NT2/D1 (cell line): ENCODE data around the gene SCAPER.

Experiments
- DNase-seq: peaks from one replicate; pipeline ENCODE4 v3.0.0-alpha.2; 2011; ENCODE audit warnings: low read depth, low spot score
- H3K27me3 ChIP-seq: 2 replicates; pipeline ENCODE4 v1.6.0; 2011; ENCODE audit warnings: mild to moderate bottlenecking; ENCODE audit not compliant: insufficient read length, insufficient read depth
- H3K36me3 ChIP-seq: 2 replicates; pipeline ENCODE4 v1.6.1; 2011; ENCODE audit warnings: mild to moderate bottlenecking, low read length, mixed read lengths; ENCODE audit not compliant: insufficient read depth, insufficient read length
- H3K4me1 ChIP-seq: 2 replicates; pipeline ENCODE4 v1.5.1; 2011; ENCODE audit not compliant: insufficient read depth, insufficient read length
- H3K4me3 ChIP-seq: 2 replicates; pipeline ENCODE4 v1.5.1; 2011; ENCODE audit warnings: low read depth; ENCODE audit not compliant: insufficient read length
- H3K9ac ChIP-seq: 2 replicates; pipeline ENCODE4 v1.6.0; 2011; ENCODE audit warnings: low read depth; ENCODE audit not compliant: insufficient read length
- H3K9me3 ChIP-seq: 2 replicates; pipeline ENCODE4 v1.5.1; 2011; ENCODE audit warnings: mild to moderate bottlenecking, low read length; ENCODE audit not compliant: insufficient read depth
- SUZ12 ChIP-seq: IDR thresholded peaks from 2 replicates; pipeline ENCODE4 v1.6.1; 2011; ENCODE audit not compliant: insufficient read length, insufficient read depth; ENCODE audit errors: extremely low read depth
- YY1 ChIP-seq: IDR thresholded peaks from 2 replicates; pipeline ENCODE4 v1.6.1; 2011; ENCODE audit not compliant: insufficient read length, insufficient read depth
- ZNF274 ChIP-seq: IDR thresholded peaks from 2 replicates; pipeline ENCODE4 v1.6.1; 2011; ENCODE audit warnings: mild to moderate bottlenecking, low read depth, low read length

Gene SCAPER

GRCh38 chr15:76636059-76636458, 269.1 kb downstream of the SCAPER start:
- DNase-seq: no peak
- TF ChIP-seq ZNF274 (no peak), SUZ12 (no peak), YY1 (no peak)
- no peak overlapping the region for H3K9ac ChIP-seq
- no peak overlapping the region for H3K4me3 ChIP-seq
- no peaks in the 10 kb centered on the region for H3K27me3 ChIP-seq
- H3K9me3 ChIP-seq: peaks cover 15% of the 10 kb centered on the region
- no peaks in the 10 kb centered on the region for H3K4me1 ChIP-seq
- H3K36me3 ChIP-seq: no peaks in the 10 kb centered on the region

DNA sequence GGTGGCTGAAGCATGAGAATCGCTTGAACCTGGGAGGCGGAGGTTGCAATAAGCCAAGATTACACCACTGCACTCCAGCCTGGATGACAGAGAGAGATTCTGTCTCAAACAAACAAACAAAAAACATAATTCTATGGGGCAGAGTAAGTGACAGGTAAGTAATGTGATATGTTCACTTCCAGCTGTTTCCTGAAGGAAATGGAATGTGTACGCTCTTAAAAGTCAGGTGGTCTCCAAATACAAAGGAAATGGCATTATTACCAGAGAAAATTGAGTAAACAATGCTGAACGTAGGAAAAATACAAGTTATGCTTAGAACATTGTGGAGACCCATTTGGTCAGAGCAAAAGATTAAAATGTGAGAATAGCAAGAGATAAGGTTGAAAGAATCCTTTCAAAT, 278.5 kb downstream of the SCAPER start:
- Histone ChIP-seq H3K4me1 (no peaks in the 10 kb centered on the region), H3K27me3 (no peaks in the 10 kb centered on the region), H3K4me3 (no peak overlapping the region), H3K9ac (no peak overlapping the region), H3K36me3 (no peaks in the 10 kb centered on the region), H3K9me3 (no peaks in the 10 kb centered on the region)
- no peak for DNase-seq
- TF ChIP-seq ZNF274 (no peak), YY1 (no peak), SUZ12 (no peak)

- TF ChIP-seq YY1: no peak
- no peak for TF ChIP-seq SUZ12
- TF ChIP-seq ZNF274: no peak
- Histone ChIP-seq H3K4me1 (no peaks in the 10 kb centered on the region), H3K9ac (no peak overlapping the region), H3K9me3 (no peaks in the 10 kb centered on the region), H3K27me3 (no peaks in the 10 kb centered on the region), H3K4me3 (no peak overlapping the region), H3K36me3 (no peaks in the 10 kb centered on the region)
- peak; percentile 20 for DNase-seq
Measured at GRCh38 chr15:76625267-76625666, 279.9 kb downstream of the SCAPER start.

- no peaks in the 10 kb centered on the region for H3K36me3 ChIP-seq
- TF ChIP-seq SUZ12 (no peak), YY1 (no peak), ZNF274 (no peak)
- no peaks in the 10 kb centered on the region for H3K4me1 ChIP-seq
- peaks cover 7% of the 10 kb centered on the region; the same call in 1 of the 2 replicates for H3K9me3 ChIP-seq
- no peak overlapping the region for H3K9ac ChIP-seq
- DNase-seq: no peak
- no peak overlapping the region for H3K4me3 ChIP-seq
- no peaks in the 10 kb centered on the region for H3K27me3 ChIP-seq
Measured at GRCh38 chr15:76614725-76615124, 290.4 kb downstream of the SCAPER start.

- no peaks in the 10 kb centered on the region for H3K4me1 ChIP-seq
- no peak overlapping the region for H3K4me3 ChIP-seq
- no peak overlapping the region for H3K9ac ChIP-seq
- DNase-seq: no peak
- H3K9me3 ChIP-seq: no peaks in the 10 kb centered on the region
- TF ChIP-seq ZNF274: no peak
- no peak for TF ChIP-seq YY1
- TF ChIP-seq SUZ12: no peak
- H3K27me3 ChIP-seq: no peaks in the 10 kb centered on the region
- no peaks in the 10 kb centered on the region for H3K36me3 ChIP-seq
Measured at GRCh38 chr15:76588811-76589747, 316.1 kb downstream of the SCAPER start.

GRCh38 chr15:76585576-76585897, 319.6 kb downstream of the SCAPER start:
- Histone ChIP-seq H3K9ac (no peak overlapping the region), H3K9me3 (peaks cover 5% of the 10 kb centered on the region; the same call in 1 of the 2 replicates), H3K27me3 (no peaks in the 10 kb centered on the region), H3K4me3 (no peak overlapping the region), H3K4me1 (no peaks in the 10 kb centered on the region), H3K36me3 (no peaks in the 10 kb centered on the region)
- no peak for DNase-seq
- no peak for TF ChIP-seq YY1
- TF ChIP-seq ZNF274: no peak
- no peak for TF ChIP-seq SUZ12

DNA sequence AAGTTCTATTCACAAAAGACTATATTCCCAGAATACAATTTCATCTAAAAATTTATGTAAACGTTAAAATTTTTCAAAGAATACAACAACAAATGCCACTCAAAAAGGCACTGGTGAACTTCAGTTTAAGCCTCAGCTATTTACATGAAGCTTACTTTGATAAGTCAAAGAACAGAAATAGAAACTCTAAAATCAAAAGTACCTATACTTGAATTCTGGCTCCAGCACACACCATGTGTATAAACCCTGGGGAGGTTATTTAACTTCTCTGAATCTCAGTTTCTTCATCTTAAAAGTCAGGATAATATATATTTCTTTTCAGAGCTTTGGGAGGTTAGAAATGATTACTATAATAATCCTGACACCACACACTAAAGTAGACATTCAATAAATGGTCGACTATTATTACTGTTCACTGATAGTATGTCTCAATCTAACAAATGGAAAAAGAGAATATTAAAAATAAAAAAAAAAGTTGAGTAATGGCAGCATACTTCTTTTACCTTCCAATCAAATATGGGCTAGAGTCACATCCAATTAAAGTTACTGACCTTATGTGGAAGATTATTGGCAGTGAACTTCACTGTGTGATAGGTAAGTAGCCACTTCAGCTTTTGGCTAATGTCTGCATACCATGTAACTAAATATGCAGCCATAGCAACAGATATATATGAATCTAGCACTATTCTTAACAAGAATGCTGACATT, 320.1 kb downstream of the SCAPER start:
- Histone ChIP-seq H3K9ac (no peak overlapping the region), H3K4me1 (no peaks in the 10 kb centered on the region), H3K4me3 (no peak overlapping the region), H3K36me3 (no peaks in the 10 kb centered on the region), H3K27me3 (no peaks in the 10 kb centered on the region), H3K9me3 (peaks cover 5% of the 10 kb centered on the region; the same call in 1 of the 2 replicates)
- no peak for DNase-seq
- TF ChIP-seq SUZ12: no peak
- TF ChIP-seq YY1: no peak
- no peak for TF ChIP-seq ZNF274
